ENCODE data around the gene LDLRAD3. TPM values are rescaled to one million over a fixed set of nuclear protein-coding genes. Genes with fewer than 3 reads are reported as not detected.

Gene LDLRAD3
- total RNA-seq, 4 donors from 2014 or later = 0.37 to 43.2 (median 3.7) TPM

- no peaks in the 10 kb centered on the region for H3K4me1 ChIP-seq
- H3K4me3 ChIP-seq = no peak overlapping the region
- intact Hi-C loops (cut with DNase I; ENCODE audit: low total_unique reads) (no loop called here), in situ Hi-C loops (cut with MboI; ENCODE audit: low pct_ligation_motif_present in 1 of 4, low pct_unique_long_range_greater_than_20kb in 1 of 4, low sequenced_read_pairs in 3 of 4) (no loop called here)
- 95% methylated on average over 2 of the region's 2 CpGs for WGBS, 2 donors (ENCODE audit: low coverage in 1 of 2)
- H3K27me3 ChIP-seq = no peaks in the 10 kb centered on the region
- TF ChIP-seq POLR2A (IDR thresholded peaks at IDR 0.05) = no peak
- TF ChIP-seq POLR2AphosphoS5 (IDR thresholded peaks at IDR 0.05) = no peak
- H3K27ac ChIP-seq = no peak overlapping the region
- DNase-seq = no peak
- H3K9me3 ChIP-seq = no peaks in the 10 kb centered on the region
- H3K36me3 ChIP-seq = no peaks in the 10 kb centered on the region
Observed at GRCh38 chr11:36094164-36094563, 150.3 kb downstream of the LDLRAD3 start.

GRCh38 chr11:36095716-36096115 lies 151.9 kb downstream of the LDLRAD3 start:
- no peak overlapping the region for H3K4me3 ChIP-seq
- H3K4me1 ChIP-seq = no peaks in the 10 kb centered on the region
- H3K36me3 ChIP-seq = no peaks in the 10 kb centered on the region
- intact Hi-C loops (cut with DNase I; ENCODE audit: low total_unique reads) (no loop called here), in situ Hi-C loops (cut with MboI; ENCODE audit: low pct_ligation_motif_present in 1 of 4, low pct_unique_long_range_greater_than_20kb in 1 of 4, low sequenced_read_pairs in 3 of 4) (no loop called here)
- no peak overlapping the region for H3K27ac ChIP-seq
- TF ChIP-seq CTCF (IDR thresholded peaks at IDR 0.05) = no peak
- no peak for TF ChIP-seq EP300 (IDR thresholded peaks at IDR 0.05; ENCODE audit: low read depth)
- TF ChIP-seq POLR2A (IDR thresholded peaks at IDR 0.05) = no peak
- no peak for TF ChIP-seq POLR2AphosphoS5 (IDR thresholded peaks at IDR 0.05)
- WGBS, 2 donors (ENCODE audit: low coverage in 1 of 2) = 70 to 72% methylated on average over 7 to 8 of the region's 8 CpGs
- no peak for DNase-seq
- H3K27me3 ChIP-seq = no peaks in the 10 kb centered on the region
- H3K9me3 ChIP-seq = no peaks in the 10 kb centered on the region

- H3K36me3 ChIP-seq = no peaks in the 10 kb centered on the region
- no peak for TF ChIP-seq POLR2A (IDR thresholded peaks at IDR 0.05)
- no peak for TF ChIP-seq POLR2AphosphoS5 (IDR thresholded peaks at IDR 0.05)
- TF ChIP-seq CTCF (IDR thresholded peaks at IDR 0.05) = no peak
- TF ChIP-seq EP300 (IDR thresholded peaks at IDR 0.05; ENCODE audit: low read depth) = no peak
- H3K9me3 ChIP-seq = no peaks in the 10 kb centered on the region
- WGBS, 2 donors (ENCODE audit: low coverage in 1 of 2) = 72 to 78% methylated on average over 3 to 6 of the region's 6 CpGs
- H3K27me3 ChIP-seq = no peaks in the 10 kb centered on the region
- no peak overlapping the region for H3K4me3 ChIP-seq
- no peak overlapping the region for H3K27ac ChIP-seq
- intact Hi-C loops (cut with DNase I; ENCODE audit: low total_unique reads) (no loop called here), in situ Hi-C loops (cut with MboI; ENCODE audit: low pct_ligation_motif_present in 1 of 4, low pct_unique_long_range_greater_than_20kb in 1 of 4, low sequenced_read_pairs in 3 of 4) (no loop called here)
- no peaks in the 10 kb centered on the region for H3K4me1 ChIP-seq
- DNase-seq = no peak
Observed at GRCh38 chr11:36097219-36097650, 153.4 kb downstream of the LDLRAD3 start.

GRCh38 chr11:36098087-36098486 lies 154.2 kb downstream of the LDLRAD3 start:
- H3K9me3 ChIP-seq = no peaks in the 10 kb centered on the region
- intact Hi-C loops (cut with DNase I; ENCODE audit: low total_unique reads) = no loop called here
- DNase-seq = no peak
- no peak overlapping the region for H3K27ac ChIP-seq
- H3K4me3 ChIP-seq = no peak overlapping the region
- no peaks in the 10 kb centered on the region for H3K4me1 ChIP-seq
- H3K36me3 ChIP-seq = no peaks in the 10 kb centered on the region
- in situ Hi-C loops (cut with MboI; ENCODE audit: low pct_ligation_motif_present in 1 of 4, low pct_unique_long_range_greater_than_20kb in 1 of 4, low sequenced_read_pairs in 3 of 4) = no loop called here
- TF ChIP-seq EP300 (IDR thresholded peaks at IDR 0.05; ENCODE audit: low read depth) (no peak), POLR2AphosphoS5 (IDR thresholded peaks at IDR 0.05) (no peak), POLR2A (IDR thresholded peaks at IDR 0.05) (no peak), CTCF (IDR thresholded peaks at IDR 0.05) (no peak)
- WGBS, 2 donors (ENCODE audit: low coverage in 1 of 2) = 89% methylated on average over 6 of the region's 6 CpGs; no CpG with 5 or more reads in 1 of the 2 donors
- no peaks in the 10 kb centered on the region for H3K27me3 ChIP-seq

- in situ Hi-C loops (cut with MboI; ENCODE audit: low pct_ligation_motif_present in 1 of 4, low pct_unique_long_range_greater_than_20kb in 1 of 4, low sequenced_read_pairs in 3 of 4) (no loop called here), intact Hi-C loops (cut with DNase I; ENCODE audit: low total_unique reads) (no loop called here)
- Histone ChIP-seq H3K27me3 (no peaks in the 10 kb centered on the region), H3K9me3 (no peaks in the 10 kb centered on the region), H3K4me1 (no peaks in the 10 kb centered on the region), H3K36me3 (no peaks in the 10 kb centered on the region), H3K27ac (no peak overlapping the region), H3K4me3 (no peak overlapping the region)
- TF ChIP-seq CTCF (IDR thresholded peaks at IDR 0.05) (no peak), POLR2AphosphoS5 (IDR thresholded peaks at IDR 0.05) (no peak), EP300 (IDR thresholded peaks at IDR 0.05; ENCODE audit: low read depth) (no peak), POLR2A (IDR thresholded peaks at IDR 0.05) (no peak)
- WGBS, 2 donors (ENCODE audit: low coverage in 1 of 2) = 54 to 70% methylated on average over 2 of the region's 2 CpGs
- no peak for DNase-seq
Observed at GRCh38 chr11:36098853-36099375, 155.1 kb downstream of the LDLRAD3 start.
